ENCODE data around the gene PARS2.

Gene PARS2

GRCh38 chr1:54768093-54768492 is 3.8 kb upstream of the PARS2 start:
- TF ChIP-seq CTCF (IDR thresholded peaks at IDR 0.05; ENCODE audit: insufficient read depth, missing control alignments) = peak; percentile 47
- DNase-seq (ENCODE audit: insufficient read length, low spot score) = no peak
- no peak for FAIRE-seq

- DNase-seq (ENCODE audit: insufficient read length, low spot score) (no peak), FAIRE-seq (no peak)
- no peak for TF ChIP-seq CTCF (IDR thresholded peaks at IDR 0.05; ENCODE audit: insufficient read depth, missing control alignments)
Observed at GRCh38 chr1:54767526-54767925, 3.2 kb upstream of the PARS2 start.

- DNase-seq (ENCODE audit: insufficient read length, low spot score) (no peak), FAIRE-seq (no peak)
- no peak for TF ChIP-seq CTCF (IDR thresholded peaks at IDR 0.05; ENCODE audit: insufficient read depth, missing control alignments)
Observed at GRCh38 chr1:54766726-54767125, 2.4 kb upstream of the PARS2 start.

- no peak for FAIRE-seq
- DNase-seq (ENCODE audit: insufficient read length, low spot score) = no peak
- no peak for TF ChIP-seq CTCF (IDR thresholded peaks at IDR 0.05; ENCODE audit: insufficient read depth, missing control alignments)
Observed at GRCh38 chr1:54764922-54765561, 719 bp upstream of the PARS2 start.

GRCh38 chr1:54763816-54764132 is 549 bp downstream of the PARS2 start:
- no peak for DNase-seq (ENCODE audit: insufficient read length, low spot score)
- TF ChIP-seq CTCF (IDR thresholded peaks at IDR 0.05; ENCODE audit: insufficient read depth, missing control alignments) = no peak
- FAIRE-seq = no peak

- no peak for FAIRE-seq
- DNase-seq (ENCODE audit: insufficient read length, low spot score) = peak; percentile 7
- no peak for TF ChIP-seq CTCF (IDR thresholded peaks at IDR 0.05; ENCODE audit: insufficient read depth, missing control alignments)
Observed at GRCh38 chr1:54758678-54759348, 5.5 kb downstream of the PARS2 start.

GRCh38 chr1:54757833-54758232 is 6.5 kb downstream of the PARS2 start:
- TF ChIP-seq CTCF (IDR thresholded peaks at IDR 0.05; ENCODE audit: insufficient read depth, missing control alignments) = no peak
- DNase-seq (ENCODE audit: insufficient read length, low spot score) (peak; percentile 7), FAIRE-seq (no peak)
